ENCODE results near the gene ADM5. TPM values are rescaled to one million over a fixed set of nuclear protein-coding genes. Genes with fewer than 3 reads are reported as not detected.

Gene ADM5
- total RNA-seq, 3 donors from 2014 or later: 1.3 to 2.9 (median 1.4) TPM

- DNase-seq (ENCODE audit: low spot score in 2 of 2): no peak
- H3K27ac ChIP-seq: peak overlapping the region in 1 of 2 donors; percentile 83
- no peaks in the 10 kb centered on the region for H3K27me3 ChIP-seq
- H3K4me3 ChIP-seq: peak overlapping the region in 1 of 3 donors; percentile 39
- no peaks in the 10 kb centered on the region for H3K36me3 ChIP-seq
- intact Hi-C loops (cut with DNase I; ENCODE audit: low total_unique reads): no loop called here
- no peaks in the 10 kb centered on the region for H3K9me3 ChIP-seq
- H3K4me1 ChIP-seq: no peaks in the 10 kb centered on the region
- TF ChIP-seq POLR2A (IDR thresholded peaks at IDR 0.05) (no peak), CTCF (IDR thresholded peaks at IDR 0.05) (no peak)
Observed at GRCh38 chr19:49727217-49728030, 38.0 kb downstream of the ADM5 start.

GRCh38 chr19:49730166-49730565 is 40.8 kb downstream of the ADM5 start:
- intact Hi-C loops (cut with DNase I; ENCODE audit: low total_unique reads): no loop called here
- no peaks in the 10 kb centered on the region for H3K9me3 ChIP-seq

GRCh38 chr19:49738268-49738667 is 48.9 kb downstream of the ADM5 start:
- no peak for DNase-seq (ENCODE audit: low spot score in 2 of 2)
- Histone ChIP-seq H3K27me3 (no peaks in the 10 kb centered on the region), H3K27ac (no peak overlapping the region), H3K36me3 (no peaks in the 10 kb centered on the region), H3K4me1 (no peaks in the 10 kb centered on the region), H3K4me3 (no peak overlapping the region), H3K9me3 (no peaks in the 10 kb centered on the region)
- TF ChIP-seq CTCF (IDR thresholded peaks at IDR 0.05) (no peak), POLR2AphosphoS5 (IDR thresholded peaks at IDR 0.05) (no peak), POLR2A (IDR thresholded peaks at IDR 0.05) (no peak)
- intact Hi-C loops (cut with DNase I; ENCODE audit: low total_unique reads): no loop called here

More at GRCh38 chr19:49730166-49730565, 40.8 kb downstream of the ADM5 start:
- Histone ChIP-seq H3K4me3 (no peak overlapping the region), H3K27me3 (no peaks in the 10 kb centered on the region), H3K36me3 (no peaks in the 10 kb centered on the region), H3K4me1 (no peaks in the 10 kb centered on the region), H3K27ac (no peak overlapping the region)
- DNase-seq (ENCODE audit: low spot score in 2 of 2): no peak
- no peak for TF ChIP-seq POLR2AphosphoS5 (IDR thresholded peaks at IDR 0.05)
- TF ChIP-seq CTCF (IDR thresholded peaks at IDR 0.05): no peak
- TF ChIP-seq POLR2A (IDR thresholded peaks at IDR 0.05): no peak

- Histone ChIP-seq H3K9me3 (no peaks in the 10 kb centered on the region), H3K36me3 (no peaks in the 10 kb centered on the region), H3K27ac (no peak overlapping the region), H3K4me3 (no peak overlapping the region), H3K27me3 (no peaks in the 10 kb centered on the region), H3K4me1 (no peaks in the 10 kb centered on the region)
- TF ChIP-seq POLR2AphosphoS5 (IDR thresholded peaks at IDR 0.05) (no peak), POLR2A (IDR thresholded peaks at IDR 0.05) (no peak), CTCF (IDR thresholded peaks at IDR 0.05) (no peak)
- intact Hi-C loops (cut with DNase I; ENCODE audit: low total_unique reads): no loop called here
- no peak for DNase-seq (ENCODE audit: low spot score in 2 of 2)
Observed at GRCh38 chr19:49739098-49739497, 49.7 kb downstream of the ADM5 start.

- intact Hi-C loops (cut with DNase I; ENCODE audit: low total_unique reads): no loop called here
- no peak overlapping the region for H3K4me3 ChIP-seq
Observed at GRCh38 chr19:49739933-49740332, 50.5 kb downstream of the ADM5 start.

More at GRCh38 chr19:49739933-49740332, 50.5 kb downstream of the ADM5 start:
- Histone ChIP-seq H3K27ac (no peak overlapping the region), H3K9me3 (no peaks in the 10 kb centered on the region), H3K27me3 (no peaks in the 10 kb centered on the region), H3K4me1 (no peaks in the 10 kb centered on the region), H3K36me3 (no peaks in the 10 kb centered on the region)
- no peak for DNase-seq (ENCODE audit: low spot score in 2 of 2)
- no peak for TF ChIP-seq CTCF (IDR thresholded peaks at IDR 0.05)
- TF ChIP-seq POLR2AphosphoS5 (IDR thresholded peaks at IDR 0.05): no peak
- TF ChIP-seq POLR2A (IDR thresholded peaks at IDR 0.05): no peak
